ENCODE measurements around the gene ACSL3. TPM values are rescaled to one million over a fixed set of nuclear protein-coding genes. Genes with fewer than 3 reads are reported as not detected.

ACSL3 gene
- total RNA-seq, 2 donors from 2014 or later: 77.1 to 124 TPM

DNA sequence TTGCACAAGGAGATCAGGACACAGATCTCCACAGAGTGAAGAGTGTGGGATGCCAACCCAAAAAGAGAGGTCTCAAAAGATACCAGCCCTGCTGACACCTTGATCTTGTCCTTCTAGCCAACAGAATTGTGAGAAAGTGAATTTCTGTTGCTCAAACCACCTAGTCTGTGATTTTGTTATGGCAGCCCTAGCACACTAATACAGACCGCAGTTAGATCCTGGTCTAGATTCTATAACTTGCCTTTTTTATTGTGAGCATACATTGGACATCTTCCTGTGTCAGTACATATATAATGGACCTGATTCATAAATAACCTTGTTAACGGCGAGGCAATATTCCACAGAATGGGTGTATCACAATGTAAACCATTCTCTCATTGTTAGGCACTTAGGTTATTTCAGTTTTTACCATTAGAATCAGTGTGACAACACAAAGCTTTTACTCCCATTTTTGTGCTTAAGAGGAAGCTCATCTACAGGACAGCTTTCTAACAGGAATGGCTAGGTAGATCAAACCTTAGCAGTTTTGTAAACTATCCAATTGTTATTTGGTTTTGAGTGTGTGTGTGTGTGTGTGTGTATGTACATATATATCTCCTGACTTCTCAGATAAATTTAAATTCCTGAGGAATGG, 89.0 kb downstream of the ACSL3 start:
- no peaks in the 10 kb centered on the region for H3K9me3 ChIP-seq
- no peaks in the 10 kb centered on the region for H3K36me3 ChIP-seq
- DNase-seq (ENCODE audit: low spot score): no peak
- no peaks in the 10 kb centered on the region for H3K4me1 ChIP-seq (replicated peaks)
- intact Hi-C loops (cut with DNase I): no loop called here
- no peaks in the 10 kb centered on the region for H3K27me3 ChIP-seq (replicated peaks; ENCODE audit: insufficient read depth)
- WGBS: 98% methylated on average over 3 of the region's 3 CpGs
- no peak overlapping the region for H3K27ac ChIP-seq
- no peak overlapping the region for H3K4me3 ChIP-seq
- TF ChIP-seq POLR2AphosphoS5 (IDR thresholded peaks at IDR 0.05): no peak
- TF ChIP-seq, protein P1, sequence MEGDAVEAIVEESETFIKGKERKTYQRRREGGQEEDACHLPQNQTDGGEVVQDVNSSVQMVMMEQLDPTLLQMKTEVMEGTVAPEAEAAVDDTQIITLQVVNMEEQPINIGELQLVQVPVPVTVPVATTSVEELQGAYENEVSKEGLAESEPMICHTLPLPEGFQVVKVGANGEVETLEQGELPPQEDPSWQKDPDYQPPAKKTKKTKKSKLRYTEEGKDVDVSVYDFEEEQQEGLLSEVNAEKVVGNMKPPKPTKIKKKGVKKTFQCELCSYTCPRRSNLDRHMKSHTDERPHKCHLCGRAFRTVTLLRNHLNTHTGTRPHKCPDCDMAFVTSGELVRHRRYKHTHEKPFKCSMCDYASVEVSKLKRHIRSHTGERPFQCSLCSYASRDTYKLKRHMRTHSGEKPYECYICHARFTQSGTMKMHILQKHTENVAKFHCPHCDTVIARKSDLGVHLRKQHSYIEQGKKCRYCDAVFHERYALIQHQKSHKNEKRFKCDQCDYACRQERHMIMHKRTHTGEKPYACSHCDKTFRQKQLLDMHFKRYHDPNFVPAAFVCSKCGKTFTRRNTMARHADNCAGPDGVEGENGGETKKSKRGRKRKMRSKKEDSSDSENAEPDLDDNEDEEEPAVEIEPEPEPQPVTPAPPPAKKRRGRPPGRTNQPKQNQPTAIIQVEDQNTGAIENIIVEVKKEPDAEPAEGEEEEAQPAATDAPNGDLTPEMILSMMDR (IDR thresholded peaks at IDR 0.05): no peak
- TF ChIP-seq POLR2A (IDR thresholded peaks at IDR 0.05): no peak

DNA sequence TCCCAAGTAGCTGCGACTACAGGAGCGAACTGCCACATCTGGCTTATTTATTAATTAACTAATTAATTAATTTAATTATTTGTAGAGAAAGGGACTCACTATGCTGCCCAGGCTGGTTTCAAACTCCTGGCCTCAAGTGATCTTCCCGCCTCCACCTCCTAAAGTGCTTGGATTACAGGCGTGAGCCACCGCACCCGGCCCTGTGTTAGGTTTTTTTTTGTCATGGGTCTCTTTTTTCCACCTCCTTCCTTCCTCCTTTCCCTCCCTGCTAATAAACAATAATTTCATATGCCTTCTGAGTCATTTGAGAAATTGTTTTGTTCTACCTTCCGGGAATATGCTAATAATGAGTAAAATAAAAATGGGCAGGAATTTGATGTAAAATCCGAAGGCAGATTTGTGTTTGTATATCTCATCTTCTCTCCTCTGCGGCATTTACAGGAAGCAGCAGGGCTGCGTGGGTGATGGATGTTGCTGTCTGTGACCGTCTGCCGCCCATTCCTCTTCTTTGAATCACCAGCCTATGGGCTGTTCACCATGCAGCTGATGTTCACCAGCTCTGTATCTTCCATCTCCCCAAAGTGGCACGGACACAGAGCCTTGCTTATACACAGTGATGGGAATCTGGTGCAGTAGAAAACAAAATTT, 89.9 kb downstream of the ACSL3 start:
- H3K36me3 ChIP-seq: no peaks in the 10 kb centered on the region
- TF ChIP-seq POLR2AphosphoS5 (IDR thresholded peaks at IDR 0.05) (no peak), POLR2A (IDR thresholded peaks at IDR 0.05) (no peak)
- no peaks in the 10 kb centered on the region for H3K9me3 ChIP-seq
- intact Hi-C loops (cut with DNase I): no loop called here
- DNase-seq (ENCODE audit: low spot score): no peak
- no peak overlapping the region for H3K27ac ChIP-seq
- no peaks in the 10 kb centered on the region for H3K4me1 ChIP-seq (replicated peaks)
- H3K27me3 ChIP-seq (replicated peaks; ENCODE audit: insufficient read depth): no peaks in the 10 kb centered on the region
- H3K4me3 ChIP-seq: no peak overlapping the region
- 65% methylated on average over 13 of the region's 13 CpGs for WGBS

DNA sequence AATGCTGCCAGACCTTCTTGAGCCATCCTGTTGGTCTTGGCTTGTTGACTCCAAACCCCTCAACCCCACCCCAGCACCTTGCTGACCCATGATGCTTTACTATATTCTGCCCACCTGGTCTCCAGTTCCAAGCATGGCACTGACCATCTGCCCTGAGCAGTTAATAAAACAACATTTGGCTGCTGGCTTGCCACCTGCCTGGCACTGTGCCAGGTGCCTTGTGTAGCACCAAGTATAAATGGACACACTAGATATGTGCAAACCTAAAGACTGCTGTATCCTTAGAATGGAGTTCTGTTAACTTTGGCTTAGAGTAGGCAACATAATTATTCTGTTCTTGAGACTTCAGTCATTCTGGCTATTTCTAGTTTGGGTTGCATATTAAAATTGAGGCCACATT, 91.4 kb downstream of the ACSL3 start:
- Histone ChIP-seq H3K27ac (no peak overlapping the region), H3K9me3 (no peaks in the 10 kb centered on the region), H3K27me3 (replicated peaks; ENCODE audit: insufficient read depth) (no peaks in the 10 kb centered on the region), H3K4me1 (replicated peaks) (no peaks in the 10 kb centered on the region), H3K36me3 (no peaks in the 10 kb centered on the region), H3K4me3 (no peak overlapping the region)
- TF ChIP-seq, protein P1 (IDR thresholded peaks at IDR 0.05): no peak
- TF ChIP-seq POLR2A (IDR thresholded peaks at IDR 0.05) (no peak), POLR2AphosphoS5 (IDR thresholded peaks at IDR 0.05) (no peak)
- intact Hi-C loops (cut with DNase I): no loop called here
- DNase-seq (ENCODE audit: low spot score): no peak

DNA sequence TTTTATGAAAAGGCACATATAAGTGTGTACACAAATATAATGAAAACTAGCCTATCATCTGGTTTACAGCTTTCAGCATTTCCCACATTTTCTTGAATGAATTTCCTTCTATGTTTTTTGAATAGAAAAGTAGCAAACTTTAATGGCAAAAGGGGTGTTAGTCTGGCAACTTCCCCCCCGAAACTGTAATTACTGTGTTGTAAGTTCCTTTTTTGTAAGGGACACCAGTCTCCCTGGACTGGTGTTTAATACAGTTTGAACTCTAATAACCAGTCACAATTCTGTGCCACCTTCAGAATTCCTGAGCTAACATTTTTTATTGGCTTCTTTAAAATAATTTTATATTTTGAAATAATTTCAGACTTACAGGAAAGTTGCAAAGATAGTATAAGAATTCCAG, 94.2 kb downstream of the ACSL3 start:
- 67% methylated on average over 1 of the region's 1 CpG for WGBS
- TF ChIP-seq, protein P1 (IDR thresholded peaks at IDR 0.05): no peak
- no peak for TF ChIP-seq POLR2AphosphoS5 (IDR thresholded peaks at IDR 0.05)
- no peak for TF ChIP-seq POLR2A (IDR thresholded peaks at IDR 0.05)
- H3K27ac ChIP-seq: no peak overlapping the region
- no peaks in the 10 kb centered on the region for H3K36me3 ChIP-seq
- H3K27me3 ChIP-seq (replicated peaks; ENCODE audit: insufficient read depth): no peaks in the 10 kb centered on the region
- H3K4me3 ChIP-seq: no peak overlapping the region
- no peaks in the 10 kb centered on the region for H3K9me3 ChIP-seq
- intact Hi-C loops (cut with DNase I): no loop called here
- DNase-seq (ENCODE audit: low spot score): no peak
- H3K4me1 ChIP-seq (replicated peaks): no peaks in the 10 kb centered on the region

DNA sequence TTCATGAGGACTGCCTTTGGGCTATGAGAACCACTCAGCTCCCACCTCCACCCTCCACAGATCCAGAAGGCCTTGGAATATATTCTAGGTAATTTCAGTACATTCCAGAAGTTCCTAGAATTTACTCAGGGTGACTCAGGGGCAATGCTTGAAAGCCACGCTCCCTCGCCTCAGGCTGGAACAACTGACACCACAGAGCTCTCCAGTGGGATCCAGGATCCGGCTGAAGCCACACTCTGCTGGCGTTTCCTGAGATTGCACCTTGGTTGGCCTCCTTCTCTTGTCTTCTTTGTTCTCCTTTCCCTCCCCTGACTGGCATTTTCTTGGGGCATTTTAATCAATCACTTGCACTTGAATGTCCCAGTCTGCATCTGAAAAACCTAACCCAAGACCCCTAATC, 98.5 kb downstream of the ACSL3 start:
- Histone ChIP-seq H3K9me3 (no peaks in the 10 kb centered on the region), H3K4me1 (replicated peaks) (no peaks in the 10 kb centered on the region), H3K27me3 (replicated peaks; ENCODE audit: insufficient read depth) (no peaks in the 10 kb centered on the region), H3K4me3 (no peak overlapping the region), H3K27ac (no peak overlapping the region), H3K36me3 (no peaks in the 10 kb centered on the region)
- no peak for TF ChIP-seq POLR2A (IDR thresholded peaks at IDR 0.05)
- TF ChIP-seq POLR2AphosphoS5 (IDR thresholded peaks at IDR 0.05): no peak
- TF ChIP-seq, protein P1 (IDR thresholded peaks at IDR 0.05): no peak
- intact Hi-C loops (cut with DNase I): no loop called here
- WGBS: 64% methylated on average over 4 of the region's 4 CpGs
- no peak for DNase-seq (ENCODE audit: low spot score)

Data from prostate gland (tissue), 2 donors.